GM21825 (cell line): ENCODE results near the gene PPP1R10.

ENCODE experiments used
- ATAC-seq: cut with Tn5 transposase; IDR thresholded peaks from one replicate; pipeline ENCODE4 v1.9.1; 2021; ENCODE audit warnings: mild to moderate bottlenecking, moderate library complexity; ENCODE audit not compliant: unreplicated experiment

Gene PPP1R10

DNA sequence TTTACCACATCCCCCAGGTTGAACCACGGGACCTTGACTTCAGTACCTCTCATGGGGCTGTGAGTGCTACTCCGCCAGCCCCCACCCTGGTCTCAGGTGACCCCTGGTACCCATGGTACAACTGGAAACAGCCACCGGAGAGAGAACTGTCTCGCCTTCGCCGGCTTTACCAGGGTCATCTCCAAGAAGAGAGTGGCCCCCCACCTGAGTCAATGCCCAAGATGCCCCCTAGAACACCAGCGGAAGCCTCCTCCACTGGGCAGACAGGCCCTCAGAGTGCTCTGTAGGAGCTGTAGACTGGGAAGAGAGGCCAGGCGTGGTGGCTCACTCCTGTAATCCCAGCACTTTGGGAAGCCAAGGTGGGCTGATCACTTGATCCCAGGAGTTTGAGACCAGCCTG, 8.5 kb upstream of the PPP1R10 start:
- no peak for ATAC-seq

DNA sequence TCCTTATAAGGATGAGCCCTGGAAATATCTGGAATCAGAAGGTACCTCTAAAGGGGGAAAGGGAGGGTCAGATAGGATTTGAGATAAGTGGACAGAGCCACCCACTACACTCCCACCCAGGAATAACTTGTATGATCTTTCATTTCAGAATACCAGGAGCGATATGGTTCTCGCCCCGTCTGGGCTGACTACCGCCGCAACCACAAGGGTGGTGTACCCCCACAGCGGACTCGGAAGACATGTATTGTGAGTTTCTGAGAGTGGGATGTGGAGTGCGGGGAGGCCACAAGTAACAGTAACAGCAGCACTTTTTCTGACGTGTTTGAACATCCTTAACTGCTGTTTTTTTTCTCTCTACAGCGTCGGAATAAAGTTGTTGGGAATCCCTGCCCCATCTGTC, 2.5 kb upstream of the PPP1R10 start:
- no peak for ATAC-seq

- no peak for ATAC-seq
These were observed 1.3 kb upstream of the PPP1R10 start for GRCh38 chr6:30618270-30618797.

- ATAC-seq = peak; percentile 70
These were observed 674 bp upstream of the PPP1R10 start, which contains the start of gene MRPS18B for GRCh38 chr6:30617565-30618269. Gene MRPS18B, plus strand, starts transcription at chr6:30617840. Its CDS starts 26 bp downstream, at chr6:30617866.

DNA sequence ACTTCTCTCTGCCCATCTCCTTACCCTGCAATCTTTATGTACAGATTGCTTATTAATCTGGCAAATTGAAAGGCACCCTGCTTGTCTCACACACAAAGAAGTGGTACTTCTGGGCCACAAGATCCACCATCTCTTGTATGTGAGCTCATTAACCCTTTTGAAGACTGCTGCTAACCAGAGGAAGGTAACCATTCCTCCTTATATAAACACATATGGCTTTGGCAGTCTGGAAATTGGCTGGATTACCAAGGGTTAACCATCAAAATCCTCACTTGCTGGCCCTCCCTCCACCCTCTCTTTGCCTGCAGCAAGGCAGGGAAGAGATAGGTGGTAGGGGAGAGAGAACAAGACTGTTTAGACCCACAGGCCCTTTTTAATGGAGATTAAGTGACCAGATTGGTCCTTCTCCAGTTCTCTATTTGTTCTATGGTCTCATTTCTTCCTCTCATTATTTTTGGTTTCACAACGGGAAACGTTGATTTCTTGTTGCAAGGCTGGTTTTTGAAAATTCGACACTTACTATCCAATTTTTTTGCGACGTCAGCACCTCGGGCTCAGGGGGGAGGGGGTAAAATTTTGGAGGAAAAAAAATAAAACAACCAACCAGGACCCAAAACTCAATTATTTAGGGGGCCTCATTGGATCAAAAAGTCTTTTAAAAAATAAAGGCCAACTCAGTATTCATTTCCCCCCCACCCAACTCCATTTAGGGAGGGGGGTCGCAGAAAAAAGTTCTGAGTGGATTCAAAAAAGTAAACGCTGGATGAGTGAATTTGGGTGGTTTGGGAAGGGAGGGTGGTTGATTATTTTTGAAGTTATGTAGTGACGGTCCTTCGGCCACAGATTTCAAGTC, 859 bp downstream of the PPP1R10 start:
- ATAC-seq = no peak

DNA sequence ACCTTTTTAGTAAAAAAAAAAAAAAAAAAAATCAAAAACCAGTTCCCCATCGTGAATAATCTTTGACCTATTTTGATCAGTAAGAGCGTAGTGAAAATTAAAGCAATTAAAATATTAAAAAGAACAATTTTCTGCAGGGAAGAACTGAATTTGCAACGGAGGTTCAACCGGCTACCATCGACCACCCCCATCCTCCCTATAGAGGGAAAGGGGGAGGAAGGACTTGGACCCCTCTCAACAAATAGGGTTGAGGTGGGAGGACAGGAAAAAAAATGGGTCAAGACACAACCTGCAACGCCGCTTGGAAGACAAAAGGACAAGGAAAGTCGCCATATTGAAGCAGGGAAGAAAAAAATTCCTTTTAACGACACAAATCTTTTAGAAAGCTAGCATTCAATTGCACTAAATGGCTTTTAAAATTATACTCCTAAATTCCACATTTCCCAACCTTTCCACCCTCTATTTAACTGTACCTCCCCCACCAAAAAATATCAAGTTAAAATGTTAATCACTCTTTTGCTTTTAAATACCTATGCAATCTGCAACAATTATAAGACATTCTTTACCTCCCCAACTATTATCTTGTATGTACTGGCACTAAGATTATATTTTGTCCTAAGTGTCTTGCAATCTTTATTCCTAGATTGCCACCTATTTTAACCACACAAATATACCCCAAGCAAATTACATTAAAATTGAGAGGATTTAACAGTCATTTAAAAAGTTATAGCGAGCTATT, 1.7 kb downstream of the PPP1R10 start:
- ATAC-seq = no peak

DNA sequence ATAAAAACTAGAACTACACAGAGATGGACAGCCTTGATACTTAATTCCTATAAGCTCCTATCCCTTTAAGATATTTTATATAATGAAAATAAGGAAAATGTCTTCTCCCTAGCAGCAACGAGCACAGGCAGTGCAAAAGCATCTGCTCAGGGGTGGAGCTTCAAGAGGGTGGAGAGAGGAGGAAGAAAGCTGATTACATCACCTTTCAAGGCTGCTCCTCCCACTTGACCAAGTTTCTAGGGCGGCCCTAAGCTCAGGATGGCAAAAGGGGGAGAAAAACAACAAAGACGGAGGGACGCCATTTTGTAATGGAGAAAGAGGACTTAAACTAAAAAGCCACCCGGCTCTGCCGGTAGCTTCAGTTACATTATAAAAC, 2.2 kb downstream of the PPP1R10 start:
- ATAC-seq = peak; percentile 33

DNA sequence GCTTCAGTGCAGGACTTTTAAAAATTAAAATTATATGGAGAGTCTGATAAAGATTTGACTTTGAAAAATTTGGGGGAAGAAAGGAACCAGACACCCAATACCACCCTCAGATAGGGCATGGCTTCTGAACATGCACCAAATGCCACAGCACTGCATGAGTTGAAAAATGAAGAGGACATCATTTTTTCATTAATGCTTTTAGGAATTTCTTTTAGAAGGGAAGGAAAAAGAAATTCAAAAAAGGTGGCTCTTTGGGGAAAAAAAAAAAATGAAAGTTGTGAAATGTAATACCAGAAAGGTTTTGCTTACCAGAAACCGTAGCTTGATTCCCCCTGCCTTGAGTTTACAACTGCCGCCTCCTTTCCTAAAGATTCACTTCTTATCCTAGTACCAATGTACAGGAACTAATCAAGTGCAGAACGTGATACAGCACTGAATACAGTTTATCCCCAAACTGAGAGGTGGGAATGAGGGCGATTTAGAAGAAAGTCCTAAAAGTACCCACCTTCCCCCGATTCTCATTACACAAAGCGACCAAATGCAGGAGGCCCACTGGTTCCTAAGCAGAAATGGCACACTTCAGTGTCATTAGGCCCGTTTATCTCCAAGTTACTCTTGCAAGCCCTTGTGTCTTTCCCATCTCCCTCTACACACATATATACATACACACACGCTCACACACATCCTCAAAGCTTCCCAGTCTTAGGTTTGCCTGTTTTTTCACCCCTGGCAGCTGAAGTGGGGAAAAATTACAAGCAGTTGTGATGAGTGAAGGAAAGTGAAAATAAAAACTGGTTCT, 2.8 kb downstream of the PPP1R10 start:
- no peak for ATAC-seq

DNA sequence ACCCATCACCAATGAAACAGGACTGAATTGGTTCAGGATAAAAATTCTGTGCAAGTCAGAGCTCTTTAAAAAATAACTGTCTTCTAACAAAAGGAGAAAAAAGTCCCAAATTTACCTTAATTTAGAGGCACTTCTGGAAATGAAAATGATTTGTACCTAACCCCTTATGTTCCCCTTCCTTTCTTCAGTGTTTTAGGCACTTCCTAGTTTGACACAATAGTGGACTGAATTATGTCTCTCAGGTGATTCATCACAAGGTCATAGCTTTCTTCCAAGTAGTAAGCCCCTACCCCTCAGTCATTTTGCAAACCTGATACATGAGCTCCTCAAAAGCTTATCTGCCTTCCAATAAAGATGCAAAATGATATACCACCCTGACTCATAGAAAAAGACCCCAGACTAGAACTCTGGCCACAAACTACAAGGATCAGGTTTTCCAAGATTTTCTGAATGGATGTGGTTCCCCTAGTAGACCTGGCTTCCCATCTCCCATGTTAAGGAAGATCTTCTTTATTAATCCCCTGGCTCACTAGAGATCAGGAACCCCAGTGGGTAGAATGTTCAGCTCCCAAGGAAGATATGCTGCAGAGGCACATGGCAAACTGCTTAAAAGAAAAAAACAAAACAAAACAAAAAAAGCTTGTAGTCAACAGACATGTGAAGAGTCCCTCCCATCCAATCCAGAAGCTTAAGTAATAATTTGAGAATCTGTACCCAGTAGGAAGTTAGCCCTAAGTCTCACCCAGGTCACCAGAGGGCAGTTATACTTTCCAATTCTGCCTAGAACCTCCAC, 3.6 kb downstream of the PPP1R10 start:
- ATAC-seq = no peak

- no peak for ATAC-seq
These were observed 4.3 kb downstream of the PPP1R10 start for GRCh38 chr6:30612687-30613248.

DNA sequence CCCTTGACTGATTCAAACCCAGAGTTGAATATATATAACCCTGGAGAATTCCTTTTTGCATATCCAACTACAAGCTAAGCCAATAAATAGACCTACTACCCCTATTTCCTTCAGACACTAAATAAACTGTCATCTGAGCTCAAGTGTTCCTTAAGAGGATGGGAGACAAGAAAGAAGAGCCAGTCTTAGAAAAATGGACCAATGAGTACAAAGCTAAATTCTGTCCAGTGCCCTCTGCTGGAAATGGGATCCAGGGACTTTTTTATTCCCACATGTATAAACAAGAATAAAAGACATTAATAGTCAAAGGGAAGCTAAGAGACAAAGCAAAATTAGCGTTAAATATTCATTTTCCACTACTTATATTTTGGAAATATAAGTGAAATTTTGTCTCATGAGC, 4.8 kb downstream of the PPP1R10 start:
- no peak for ATAC-seq

DNA sequence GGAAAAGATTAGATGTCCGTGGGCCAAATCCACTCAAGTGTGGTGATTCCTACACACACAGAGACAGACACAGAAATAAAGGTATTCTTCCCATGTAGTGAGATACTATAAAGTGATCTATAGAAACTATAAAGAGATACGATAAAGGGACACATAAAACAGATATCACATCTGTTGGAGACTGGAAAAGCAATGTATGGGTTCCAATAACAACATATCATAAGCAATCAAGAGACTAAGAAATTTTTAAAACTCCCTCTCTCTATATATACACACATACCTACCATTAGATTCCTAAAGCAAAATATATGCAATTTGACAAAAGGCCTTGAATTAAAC, 5.2 kb downstream of the PPP1R10 start:
- no peak for ATAC-seq

- no peak for ATAC-seq
These were observed 5.7 kb downstream of the PPP1R10 start for GRCh38 chr6:30611150-30611855.

- ATAC-seq = no peak
These were observed 7.0 kb downstream of the PPP1R10 start for GRCh38 chr6:30610065-30610464.

GRCh38 chr6:30603961-30604360, 13.1 kb downstream of the PPP1R10 start:
- ATAC-seq = no peak

DNA sequence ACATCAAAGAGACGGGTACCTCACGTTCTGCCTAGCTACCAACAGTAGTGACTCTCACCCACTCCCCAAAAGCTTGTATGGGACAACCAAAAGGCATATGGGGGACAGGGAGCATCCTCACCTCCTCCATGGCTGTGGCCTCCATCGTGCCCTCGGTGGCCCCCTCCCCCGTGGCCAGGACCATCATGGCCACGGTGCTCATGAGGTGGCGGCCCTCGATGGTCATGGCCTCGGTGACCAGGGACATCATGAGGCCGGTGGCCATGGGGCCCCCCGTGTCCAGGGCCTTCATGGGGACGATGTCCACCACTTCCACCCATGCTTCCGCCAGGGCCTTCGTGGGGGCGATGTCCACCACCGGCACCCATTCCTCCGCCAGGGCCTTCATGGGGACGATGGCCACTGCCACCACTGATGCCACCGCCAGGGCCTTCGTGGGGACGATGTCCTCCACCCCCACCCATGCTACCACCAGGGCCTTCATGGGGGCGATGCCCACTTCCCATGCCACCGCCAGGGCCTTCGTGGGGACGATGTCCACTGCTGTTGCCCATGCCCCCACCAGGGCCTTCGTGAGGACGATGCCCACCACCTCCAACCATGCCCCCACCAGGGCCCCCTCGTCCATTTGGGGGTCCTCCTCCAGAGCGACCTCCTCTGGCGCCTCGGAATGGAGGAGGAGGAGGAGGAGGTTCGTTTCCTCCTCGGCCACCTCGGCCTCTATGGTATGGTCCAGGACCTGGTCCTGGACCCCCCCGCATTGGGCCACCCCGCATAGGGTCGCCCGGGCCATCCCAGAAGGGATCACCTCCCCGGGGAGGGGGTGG, 15.0 kb downstream of the PPP1R10 start:
- no peak for ATAC-seq

DNA sequence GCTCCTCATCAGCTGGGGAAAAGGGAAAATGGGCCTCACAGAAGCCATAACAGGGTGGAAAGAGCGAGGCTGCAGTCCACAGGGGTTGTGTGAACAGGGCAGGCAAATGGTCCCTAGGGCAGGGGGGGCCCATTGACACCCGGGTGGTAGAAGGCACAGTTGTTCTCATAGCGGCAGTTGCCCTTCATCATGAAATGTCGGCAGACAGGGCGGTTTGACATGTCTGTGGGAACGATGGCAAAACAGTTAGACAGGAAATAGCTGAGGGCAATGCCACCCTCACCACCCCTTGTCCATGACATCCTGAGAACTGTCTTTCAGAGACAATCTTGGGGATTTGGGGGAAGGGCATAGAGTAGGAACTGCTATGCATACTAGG, 15.6 kb downstream of the PPP1R10 start:
- ATAC-seq = no peak

DNA sequence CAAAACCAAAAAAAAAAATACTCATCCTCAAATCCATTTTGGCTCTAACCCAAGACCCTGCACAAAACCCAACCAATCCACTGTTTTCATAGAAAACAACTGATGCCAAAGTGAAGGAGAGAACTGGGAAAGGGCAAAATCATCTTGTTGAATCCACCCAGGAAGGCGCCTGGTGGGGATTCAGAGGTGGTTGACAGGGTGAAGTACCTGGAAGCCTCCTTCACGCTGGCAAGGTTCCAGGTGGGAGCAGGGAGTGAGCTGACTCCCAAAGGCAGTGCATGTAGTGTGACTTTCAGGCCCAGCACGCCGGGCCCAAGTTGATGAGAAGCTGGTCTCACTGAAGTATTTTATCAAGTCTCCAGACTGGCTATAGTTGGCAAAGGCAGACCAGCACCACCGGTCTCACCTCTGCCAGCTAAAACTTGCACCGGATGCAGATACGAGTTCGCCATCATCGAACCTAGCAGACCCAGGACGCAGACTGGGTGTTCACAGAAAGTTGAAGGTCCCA, 16.5 kb downstream of the PPP1R10 start:
- ATAC-seq = no peak
